ENCODE measurements around the gene PPFIA1.
"Not testable (repeated sequence)": the region's sequence is repeated elsewhere in the genome, so short reads cannot be mapped to it uniquely, and the experiment has no call there.

Gene PPFIA1

GRCh38 chr11:70407121-70407520 is 136.6 kb downstream of the PPFIA1 start:
- Histone ChIP-seq H3K4me3 (ENCODE audit: low read length) (no peak overlapping the region), H3K36me3 (ENCODE audit: insufficient read depth, low read length) (peaks cover 63% of the 10 kb centered on the region), H2AFZ (ENCODE audit: low read depth, low read length) (no peak overlapping the region), H3K27me3 (ENCODE audit: insufficient read depth, low read length) (no peaks in the 10 kb centered on the region), H3K9me3 (ENCODE audit: low read length) (no peaks in the 10 kb centered on the region), H3K4me1 (ENCODE audit: insufficient read depth, low read length) (peaks cover 5% of the 10 kb centered on the region)

GRCh38 chr11:70407814-70408213 is 137.3 kb downstream of the PPFIA1 start:
- Histone ChIP-seq H3K9me3 (ENCODE audit: low read length) (no peaks in the 10 kb centered on the region), H3K4me3 (ENCODE audit: low read length) (no peak overlapping the region), H2AFZ (ENCODE audit: low read depth, low read length) (no peak overlapping the region), H3K4me1 (ENCODE audit: insufficient read depth, low read length) (peaks cover 5% of the 10 kb centered on the region), H3K36me3 (ENCODE audit: insufficient read depth, low read length) (peaks cover 70% of the 10 kb centered on the region), H3K27me3 (ENCODE audit: insufficient read depth, low read length) (no peaks in the 10 kb centered on the region)

- not testable (repeated sequence) for H3K27me3 ChIP-seq (ENCODE audit: insufficient read depth, low read length); H3K4me3 ChIP-seq (ENCODE audit: low read length); H3K9me3 ChIP-seq (ENCODE audit: low read length); H2AFZ ChIP-seq (ENCODE audit: low read depth, low read length); H3K4me1 ChIP-seq (ENCODE audit: insufficient read depth, low read length)
- H3K36me3 ChIP-seq (ENCODE audit: insufficient read depth, low read length) = peaks cover 75% of the 10 kb centered on the region
These were observed 137.8 kb downstream of the PPFIA1 start for GRCh38 chr11:70408326-70408725.

GRCh38 chr11:70409437-70409836 is 138.9 kb downstream of the PPFIA1 start:
- no peak overlapping the region for H3K4me3 ChIP-seq (ENCODE audit: low read length)
- no peaks in the 10 kb centered on the region for H3K27me3 ChIP-seq (ENCODE audit: insufficient read depth, low read length)
- H2AFZ ChIP-seq (ENCODE audit: low read depth, low read length) = no peak overlapping the region
- H3K4me1 ChIP-seq (ENCODE audit: insufficient read depth, low read length) = no peaks in the 10 kb centered on the region
- no peaks in the 10 kb centered on the region for H3K9me3 ChIP-seq (ENCODE audit: low read length)
- H3K36me3 ChIP-seq (ENCODE audit: insufficient read depth, low read length) = peaks cover 84% of the 10 kb centered on the region

GRCh38 chr11:70409871-70410270 is 139.4 kb downstream of the PPFIA1 start:
- H3K27me3 ChIP-seq (ENCODE audit: insufficient read depth, low read length) = no peaks in the 10 kb centered on the region
- no peaks in the 10 kb centered on the region for H3K4me1 ChIP-seq (ENCODE audit: insufficient read depth, low read length)
- no peak overlapping the region for H2AFZ ChIP-seq (ENCODE audit: low read depth, low read length)
- H3K4me3 ChIP-seq (ENCODE audit: low read length) = no peak overlapping the region
- peaks cover 87% of the 10 kb centered on the region for H3K36me3 ChIP-seq (ENCODE audit: insufficient read depth, low read length)
- no peaks in the 10 kb centered on the region for H3K9me3 ChIP-seq (ENCODE audit: low read length)

- no peaks in the 10 kb centered on the region for H3K9me3 ChIP-seq (ENCODE audit: low read length)
- peaks cover 87% of the 10 kb centered on the region for H3K36me3 ChIP-seq (ENCODE audit: insufficient read depth, low read length)
- no peaks in the 10 kb centered on the region for H3K27me3 ChIP-seq (ENCODE audit: insufficient read depth, low read length)
- H3K4me1 ChIP-seq (ENCODE audit: insufficient read depth, low read length) = no peaks in the 10 kb centered on the region
- no peak overlapping the region for H3K4me3 ChIP-seq (ENCODE audit: low read length)
- no peak overlapping the region for H2AFZ ChIP-seq (ENCODE audit: low read depth, low read length)
These were observed 140.1 kb downstream of the PPFIA1 start for GRCh38 chr11:70410276-70411205.

GRCh38 chr11:70411713-70412452 is 141.4 kb downstream of the PPFIA1 start:
- Histone ChIP-seq H3K9me3 (ENCODE audit: low read length) (no peaks in the 10 kb centered on the region), H2AFZ (ENCODE audit: low read depth, low read length) (no peak overlapping the region), H3K4me3 (ENCODE audit: low read length) (no peak overlapping the region), H3K36me3 (ENCODE audit: insufficient read depth, low read length) (peaks cover 90% of the 10 kb centered on the region), H3K27me3 (ENCODE audit: insufficient read depth, low read length) (no peaks in the 10 kb centered on the region), H3K4me1 (ENCODE audit: insufficient read depth, low read length) (no peaks in the 10 kb centered on the region)

GRCh38 chr11:70413151-70413550 is 142.7 kb downstream of the PPFIA1 start:
- Histone ChIP-seq H3K4me3 (ENCODE audit: low read length) (no peak overlapping the region), H3K36me3 (ENCODE audit: insufficient read depth, low read length) (peaks cover 85% of the 10 kb centered on the region), H3K9me3 (ENCODE audit: low read length) (no peaks in the 10 kb centered on the region), H3K27me3 (ENCODE audit: insufficient read depth, low read length) (no peaks in the 10 kb centered on the region), H2AFZ (ENCODE audit: low read depth, low read length) (no peak overlapping the region), H3K4me1 (ENCODE audit: insufficient read depth, low read length) (no peaks in the 10 kb centered on the region)

GRCh38 chr11:70414341-70415100 is 144.0 kb downstream of the PPFIA1 start:
- no peaks in the 10 kb centered on the region for H3K4me1 ChIP-seq (ENCODE audit: insufficient read depth, low read length)
- H2AFZ ChIP-seq (ENCODE audit: low read depth, low read length) = no peak overlapping the region
- peaks cover 80% of the 10 kb centered on the region for H3K36me3 ChIP-seq (ENCODE audit: insufficient read depth, low read length)
- no peaks in the 10 kb centered on the region for H3K9me3 ChIP-seq (ENCODE audit: low read length)
- H3K27me3 ChIP-seq (ENCODE audit: insufficient read depth, low read length) = no peaks in the 10 kb centered on the region
- no peak overlapping the region for H3K4me3 ChIP-seq (ENCODE audit: low read length)

GRCh38 chr11:70415191-70415590 is 144.7 kb downstream of the PPFIA1 start:
- Histone ChIP-seq H3K27me3 (ENCODE audit: insufficient read depth, low read length) (no peaks in the 10 kb centered on the region), H3K36me3 (ENCODE audit: insufficient read depth, low read length) (peaks cover 80% of the 10 kb centered on the region), H3K4me1 (ENCODE audit: insufficient read depth, low read length) (no peaks in the 10 kb centered on the region), H2AFZ (ENCODE audit: low read depth, low read length) (no peak overlapping the region), H3K4me3 (ENCODE audit: low read length) (no peak overlapping the region), H3K9me3 (ENCODE audit: low read length) (no peaks in the 10 kb centered on the region)

- Histone ChIP-seq H3K9me3 (ENCODE audit: low read length) (no peaks in the 10 kb centered on the region), H3K27me3 (ENCODE audit: insufficient read depth, low read length) (no peaks in the 10 kb centered on the region), H3K4me3 (ENCODE audit: low read length) (no peak overlapping the region), H3K4me1 (ENCODE audit: insufficient read depth, low read length) (no peaks in the 10 kb centered on the region), H3K36me3 (ENCODE audit: insufficient read depth, low read length) (peaks cover 78% of the 10 kb centered on the region), H2AFZ (ENCODE audit: low read depth, low read length) (no peak overlapping the region)
These were observed 145.3 kb downstream of the PPFIA1 start for GRCh38 chr11:70415642-70416395.

GRCh38 chr11:70416881-70417280 is 146.4 kb downstream of the PPFIA1 start:
- Histone ChIP-seq H2AFZ (ENCODE audit: low read depth, low read length) (no peak overlapping the region), H3K9me3 (ENCODE audit: low read length) (no peaks in the 10 kb centered on the region), H3K27me3 (ENCODE audit: insufficient read depth, low read length) (no peaks in the 10 kb centered on the region), H3K4me3 (ENCODE audit: low read length) (no peak overlapping the region), H3K4me1 (ENCODE audit: insufficient read depth, low read length) (no peaks in the 10 kb centered on the region), H3K36me3 (ENCODE audit: insufficient read depth, low read length) (peaks cover 81% of the 10 kb centered on the region)

Measured in neuron (in vitro differentiated cells).